NCI-H2171 (cell line): Measurements from ENCODE around the gene MRPL53.
"Not testable (repeated sequence)": the region's sequence is repeated elsewhere in the genome, so short reads cannot be mapped to it uniquely, and the experiment has no call there.

Source experiments
- DNase-seq: peaks from one replicate; lab custom pipeline; 2025; lab: John Stamatoyannopoulos, UW

The MRPL53 gene

GRCh38 chr2:74450570-74451190 is 21.8 kb downstream of the MRPL53 start:
- no peak for DNase-seq

GRCh38 chr2:74448771-74449170 is 23.7 kb downstream of the MRPL53 start:
- no peak for DNase-seq

GRCh38 chr2:74447230-74447999 is 25.1 kb downstream of the MRPL53 start:
- no peak for DNase-seq

GRCh38 chr2:74444498-74445318 is 27.8 kb downstream of the MRPL53 start:
- DNase-seq = no peak

- not testable (repeated sequence) for DNase-seq
Measured at GRCh38 chr2:74442483-74443297, 29.8 kb downstream of the MRPL53 start.

GRCh38 chr2:74441690-74442482 is 30.6 kb downstream of the MRPL53 start, which contains the start of gene RTKN:
Gene RTKN, minus strand, starts transcription at chr2:74441937. Its CDS starts 121 bp downstream, at chr2:74441816.
- DNase-seq = peak; percentile 14

GRCh38 chr2:74441170-74441689 is 31.2 kb downstream of the MRPL53 start:
- peak; percentile 17 for DNase-seq

- peak; percentile 81 for DNase-seq
Measured at GRCh38 chr2:74440378-74441169, 31.9 kb downstream of the MRPL53 start.

GRCh38 chr2:74439803-74440377 is 32.6 kb downstream of the MRPL53 start:
- DNase-seq = no peak

GRCh38 chr2:74439373-74439772 is 33.1 kb downstream of the MRPL53 start:
- no peak for DNase-seq

GRCh38 chr2:74438248-74438647 is 34.2 kb downstream of the MRPL53 start:
- no peak for DNase-seq

GRCh38 chr2:74436848-74437695 is 35.4 kb downstream of the MRPL53 start:
- no peak for DNase-seq

GRCh38 chr2:74436111-74436805 is 36.2 kb downstream of the MRPL53 start:
- no peak for DNase-seq

GRCh38 chr2:74430502-74430901 is 42.0 kb downstream of the MRPL53 start:
- no peak for DNase-seq

GRCh38 chr2:74429487-74430451 is 42.7 kb downstream of the MRPL53 start:
- DNase-seq = no peak

- DNase-seq = no peak
Measured at GRCh38 chr2:74428675-74429074, 43.8 kb downstream of the MRPL53 start.

GRCh38 chr2:74427551-74427950 is 44.9 kb downstream of the MRPL53 start:
- no peak for DNase-seq
